SK-N-SH (cell line): ENCODE data around the gene SLC4A2.

ENCODE experiments used
- FOXM1 ChIP-seq: IDR thresholded peaks from 2 replicates; pipeline ENCODE4 v1.4.0; 2012; ENCODE audit warnings: low read depth, mild to moderate bottlenecking
- RFX5 ChIP-seq: IDR thresholded peaks from 2 replicates; pipeline ENCODE4 v1.6.1; 2012; ENCODE audit warnings: mild to moderate bottlenecking, improper control_type of control experiment, low read length
- YY1 ChIP-seq: IDR thresholded peaks from 2 replicates; pipeline ENCODE4 v1.4.0; 2012; ENCODE audit warnings: low read depth, mild to moderate bottlenecking
- TF ChIP-seq, protein P1 (sequence below): IDR thresholded peaks from 2 replicates; pipeline ENCODE4 v1.6.1; 2012; ENCODE audit warnings: mild to moderate bottlenecking, low read depth, low read length, moderate library complexity
- TF ChIP-seq, protein P2 (sequence below): fragments of 200-600 bp; sonication (generic); IDR thresholded peaks from 2 replicates; pipeline ENCODE4 v1.6.1; 2017; ENCODE audit warnings: antibody characterized with exemption, mild to moderate bottlenecking, moderate library complexity

DNA sequence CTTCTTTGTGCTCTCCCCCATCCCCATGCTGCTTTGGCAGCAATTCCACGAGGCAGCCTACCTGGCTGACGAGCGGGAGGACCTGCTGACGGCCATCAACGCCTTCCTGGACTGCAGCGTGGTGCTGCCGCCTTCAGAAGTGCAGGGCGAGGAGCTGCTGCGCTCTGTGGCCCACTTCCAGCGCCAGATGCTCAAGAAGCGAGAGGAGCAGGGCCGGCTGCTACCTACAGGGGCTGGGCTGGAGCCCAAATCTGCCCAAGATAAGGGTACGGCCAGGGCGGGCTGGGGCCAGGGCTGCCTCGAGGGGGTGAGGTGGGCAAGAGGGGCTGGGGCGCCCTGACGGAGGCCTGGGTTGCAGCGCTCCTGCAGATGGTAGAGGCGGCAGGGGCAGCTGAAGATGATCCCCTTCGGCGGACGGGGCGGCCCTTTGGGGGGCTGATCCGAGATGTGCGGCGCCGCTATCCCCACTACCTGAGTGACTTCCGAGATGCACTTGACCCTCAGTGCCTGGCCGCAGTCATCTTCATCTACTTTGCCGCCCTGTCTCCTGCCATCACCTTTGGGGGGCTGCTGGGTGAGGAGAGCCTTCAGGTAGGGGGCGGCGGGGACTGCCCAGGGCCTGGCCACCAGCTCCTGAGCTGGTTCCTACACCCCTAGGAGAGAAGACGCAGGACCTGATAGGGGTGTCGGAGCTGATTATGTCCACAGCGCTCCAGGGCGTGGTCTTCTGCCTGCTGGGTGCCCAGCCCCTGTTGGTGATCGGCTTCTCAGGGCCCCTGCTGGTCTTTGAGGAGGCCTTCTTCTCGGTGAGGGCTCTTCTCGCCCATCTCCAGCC lies 11.9 kb downstream of the SLC4A2 start:
- TF ChIP-seq, protein P1, sequence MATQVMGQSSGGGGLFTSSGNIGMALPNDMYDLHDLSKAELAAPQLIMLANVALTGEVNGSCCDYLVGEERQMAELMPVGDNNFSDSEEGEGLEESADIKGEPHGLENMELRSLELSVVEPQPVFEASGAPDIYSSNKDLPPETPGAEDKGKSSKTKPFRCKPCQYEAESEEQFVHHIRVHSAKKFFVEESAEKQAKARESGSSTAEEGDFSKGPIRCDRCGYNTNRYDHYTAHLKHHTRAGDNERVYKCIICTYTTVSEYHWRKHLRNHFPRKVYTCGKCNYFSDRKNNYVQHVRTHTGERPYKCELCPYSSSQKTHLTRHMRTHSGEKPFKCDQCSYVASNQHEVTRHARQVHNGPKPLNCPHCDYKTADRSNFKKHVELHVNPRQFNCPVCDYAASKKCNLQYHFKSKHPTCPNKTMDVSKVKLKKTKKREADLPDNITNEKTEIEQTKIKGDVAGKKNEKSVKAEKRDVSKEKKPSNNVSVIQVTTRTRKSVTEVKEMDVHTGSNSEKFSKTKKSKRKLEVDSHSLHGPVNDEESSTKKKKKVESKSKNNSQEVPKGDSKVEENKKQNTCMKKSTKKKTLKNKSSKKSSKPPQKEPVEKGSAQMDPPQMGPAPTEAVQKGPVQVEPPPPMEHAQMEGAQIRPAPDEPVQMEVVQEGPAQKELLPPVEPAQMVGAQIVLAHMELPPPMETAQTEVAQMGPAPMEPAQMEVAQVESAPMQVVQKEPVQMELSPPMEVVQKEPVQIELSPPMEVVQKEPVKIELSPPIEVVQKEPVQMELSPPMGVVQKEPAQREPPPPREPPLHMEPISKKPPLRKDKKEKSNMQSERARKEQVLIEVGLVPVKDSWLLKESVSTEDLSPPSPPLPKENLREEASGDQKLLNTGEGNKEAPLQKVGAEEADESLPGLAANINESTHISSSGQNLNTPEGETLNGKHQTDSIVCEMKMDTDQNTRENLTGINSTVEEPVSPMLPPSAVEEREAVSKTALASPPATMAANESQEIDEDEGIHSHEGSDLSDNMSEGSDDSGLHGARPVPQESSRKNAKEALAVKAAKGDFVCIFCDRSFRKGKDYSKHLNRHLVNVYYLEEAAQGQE: no peak
- TF ChIP-seq, protein P2, sequence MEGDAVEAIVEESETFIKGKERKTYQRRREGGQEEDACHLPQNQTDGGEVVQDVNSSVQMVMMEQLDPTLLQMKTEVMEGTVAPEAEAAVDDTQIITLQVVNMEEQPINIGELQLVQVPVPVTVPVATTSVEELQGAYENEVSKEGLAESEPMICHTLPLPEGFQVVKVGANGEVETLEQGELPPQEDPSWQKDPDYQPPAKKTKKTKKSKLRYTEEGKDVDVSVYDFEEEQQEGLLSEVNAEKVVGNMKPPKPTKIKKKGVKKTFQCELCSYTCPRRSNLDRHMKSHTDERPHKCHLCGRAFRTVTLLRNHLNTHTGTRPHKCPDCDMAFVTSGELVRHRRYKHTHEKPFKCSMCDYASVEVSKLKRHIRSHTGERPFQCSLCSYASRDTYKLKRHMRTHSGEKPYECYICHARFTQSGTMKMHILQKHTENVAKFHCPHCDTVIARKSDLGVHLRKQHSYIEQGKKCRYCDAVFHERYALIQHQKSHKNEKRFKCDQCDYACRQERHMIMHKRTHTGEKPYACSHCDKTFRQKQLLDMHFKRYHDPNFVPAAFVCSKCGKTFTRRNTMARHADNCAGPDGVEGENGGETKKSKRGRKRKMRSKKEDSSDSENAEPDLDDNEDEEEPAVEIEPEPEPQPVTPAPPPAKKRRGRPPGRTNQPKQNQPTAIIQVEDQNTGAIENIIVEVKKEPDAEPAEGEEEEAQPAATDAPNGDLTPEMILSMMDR: no peak
- TF ChIP-seq YY1: no peak
- no peak for TF ChIP-seq FOXM1
- TF ChIP-seq RFX5: no peak
